Activated gamma-delta T cell (primary cell): ENCODE results near the gene PARN.

Experiments used
- DNase-seq: peaks from one replicate; lab custom pipeline; 2025; lab: John Stamatoyannopoulos, UW

PARN gene

DNA sequence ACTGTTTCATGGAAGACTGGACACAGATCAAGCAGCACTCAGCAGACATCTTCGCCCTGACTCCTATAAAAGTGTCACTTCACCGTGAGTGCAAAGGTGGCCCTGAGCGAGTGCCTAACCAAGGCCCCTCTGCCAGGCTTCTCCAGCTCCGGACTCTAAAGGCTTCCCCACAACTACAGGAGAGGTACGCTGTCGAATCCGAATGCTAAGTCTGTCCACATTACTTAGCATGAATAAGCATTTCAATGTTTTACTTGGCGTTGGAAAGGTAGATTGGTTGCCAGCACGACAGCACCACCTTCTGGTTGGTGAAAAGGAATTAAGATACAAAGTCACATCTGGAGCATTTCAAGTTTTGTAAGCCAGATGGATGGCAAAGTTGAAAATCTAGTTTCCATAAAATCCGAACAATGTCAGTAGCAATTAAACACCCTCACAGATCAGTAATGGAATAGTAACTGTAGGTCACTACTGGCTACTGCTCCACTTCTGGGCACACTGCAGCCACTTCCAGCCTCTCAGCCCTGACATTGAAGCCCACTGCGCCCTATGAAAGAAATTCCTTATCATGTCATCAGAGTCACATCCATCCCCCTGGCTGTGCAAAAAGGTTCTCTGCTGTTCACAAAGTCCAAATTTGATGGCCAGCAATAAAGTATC lies 100.9 kb downstream of the PARN start:
- no peak for DNase-seq

DNA sequence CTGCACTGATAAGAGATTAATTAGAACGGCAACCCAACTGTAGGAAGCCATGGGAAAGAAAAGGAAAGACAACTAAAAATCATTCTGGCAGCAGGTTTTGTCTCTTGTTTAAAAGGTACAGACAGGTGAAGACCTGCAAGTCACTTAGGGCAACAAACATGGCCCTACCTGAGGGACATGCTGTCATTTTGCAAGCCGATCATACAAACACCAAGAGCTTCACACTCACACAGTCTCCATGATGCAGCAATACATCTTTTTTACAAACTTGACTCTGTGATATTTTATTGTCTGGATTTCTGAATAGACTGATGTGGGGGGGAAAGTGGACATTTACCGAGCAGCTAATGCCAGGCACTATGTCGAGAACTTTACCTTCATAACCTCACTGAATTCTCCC lies 101.8 kb downstream of the PARN start:
- DNase-seq = no peak

- no peak for DNase-seq
Observed at GRCh38 chr16:14527411-14528044, 102.5 kb downstream of the PARN start.

DNA sequence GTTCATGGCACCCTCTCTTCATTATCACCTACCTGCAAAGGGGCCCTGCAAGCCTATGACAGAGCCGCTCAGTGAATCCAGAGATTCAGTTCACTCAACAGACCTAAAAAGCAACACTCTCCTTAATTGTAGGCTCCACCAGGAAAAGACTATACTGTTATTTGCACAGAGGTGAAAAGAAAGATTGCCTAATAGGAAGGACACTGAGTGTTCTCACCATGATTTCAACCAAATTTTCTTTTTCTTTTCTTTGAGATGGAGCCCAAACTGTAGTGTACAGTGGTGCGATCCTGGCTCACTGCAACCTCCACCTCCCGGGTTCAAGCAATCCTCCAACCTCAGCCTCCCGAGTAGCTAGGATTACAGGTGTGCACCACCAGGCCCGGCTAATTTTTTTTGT lies 104.5 kb downstream of the PARN start:
- no peak for DNase-seq

GRCh38 chr16:14524979-14525378 lies 105.1 kb downstream of the PARN start:
- DNase-seq = no peak

DNA sequence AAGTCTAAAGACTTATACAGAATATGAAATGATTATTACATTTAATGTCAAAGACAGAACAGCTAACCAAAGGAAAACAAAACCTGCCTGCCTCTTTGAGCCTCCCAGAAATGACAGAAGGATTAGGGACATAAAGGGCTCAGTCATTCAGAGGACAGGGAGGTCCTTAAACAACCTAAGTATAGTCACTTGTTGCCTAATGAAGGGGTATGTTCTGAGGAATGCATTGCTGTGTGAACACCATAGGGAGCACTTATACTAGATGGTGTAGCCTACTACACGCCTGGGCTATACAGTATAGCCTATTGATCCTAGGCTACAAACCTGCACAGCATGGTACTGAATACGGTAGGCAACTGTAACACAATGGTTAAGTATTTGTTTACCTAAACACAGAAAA lies 106.4 kb downstream of the PARN start:
- DNase-seq = no peak

DNA sequence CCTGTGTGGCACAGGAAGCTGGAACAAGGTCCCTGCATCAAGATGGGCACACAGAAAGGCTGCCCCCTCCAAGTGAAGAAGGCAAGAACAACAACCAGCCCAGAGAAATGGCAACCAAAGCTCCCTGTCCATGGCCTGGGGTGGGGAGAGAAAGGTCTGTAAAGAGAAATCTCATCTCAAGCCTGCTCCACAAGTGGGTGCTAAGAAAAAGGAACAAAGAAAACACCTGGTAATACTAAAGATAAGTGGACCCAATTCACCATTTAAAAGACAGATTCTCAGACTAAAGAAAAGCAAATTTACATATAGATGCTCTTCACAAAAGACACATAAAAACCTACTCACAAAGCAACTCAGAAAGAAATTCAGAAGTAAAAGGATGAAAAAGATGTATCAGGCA lies 107.4 kb downstream of the PARN start:
- DNase-seq = no peak

GRCh38 chr16:14520753-14521152 lies 109.3 kb downstream of the PARN start:
- DNase-seq = no peak

GRCh38 chr16:14514967-14515366 lies 115.1 kb downstream of the PARN start:
- no peak for DNase-seq

DNA sequence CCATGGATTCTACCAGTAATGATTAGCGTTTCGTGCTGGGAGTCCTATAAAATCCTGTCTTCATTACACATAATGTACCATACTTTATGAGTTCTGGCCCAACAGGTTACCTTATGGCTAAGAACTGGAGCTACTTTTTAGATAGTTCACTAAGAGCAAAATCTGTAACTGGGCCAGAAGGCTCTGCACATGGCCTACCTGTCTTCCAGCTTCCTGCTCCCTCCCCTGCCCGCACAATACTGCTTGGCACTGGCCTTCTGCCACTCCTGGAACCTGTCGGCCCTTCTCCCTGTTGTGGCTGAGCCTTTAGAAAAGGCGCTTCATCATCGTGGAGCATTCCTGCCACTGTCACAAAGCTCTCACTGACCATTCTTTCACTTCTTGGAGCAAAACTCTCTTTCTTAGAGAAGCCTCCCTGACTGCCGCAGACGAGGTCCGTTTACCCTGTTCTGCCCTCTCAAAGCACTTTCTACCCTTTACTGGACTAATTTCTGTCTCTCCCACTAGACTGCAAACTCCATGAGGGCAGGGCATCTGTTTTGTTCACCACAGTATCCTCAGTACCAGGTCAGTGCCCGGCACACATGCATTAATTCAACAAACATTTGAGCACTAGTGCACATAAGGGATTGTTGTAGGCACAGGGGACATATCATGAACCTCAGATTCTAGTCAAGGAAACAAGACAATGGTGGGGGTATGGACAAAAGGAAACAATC lies 116.5 kb downstream of the PARN start:
- DNase-seq = no peak

DNA sequence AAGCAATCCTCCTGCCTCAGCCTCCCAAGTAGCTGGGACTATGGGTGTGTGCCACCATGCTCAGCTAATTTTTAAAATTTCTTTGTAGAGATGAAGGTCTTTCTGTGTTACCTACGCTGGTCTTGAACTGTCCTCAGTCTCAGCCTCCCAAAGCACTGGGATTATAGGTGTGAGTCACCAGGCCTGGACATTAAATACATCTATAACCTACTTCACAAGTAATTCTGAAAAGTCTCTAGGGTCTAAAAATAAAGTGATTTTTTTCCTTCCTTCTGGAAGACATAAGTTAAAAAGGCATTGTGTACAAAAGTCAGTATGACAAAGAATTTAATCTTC lies 118.3 kb downstream of the PARN start:
- no peak for DNase-seq

GRCh38 chr16:14510939-14511799 lies 118.9 kb downstream of the PARN start:
- DNase-seq = no peak

DNA sequence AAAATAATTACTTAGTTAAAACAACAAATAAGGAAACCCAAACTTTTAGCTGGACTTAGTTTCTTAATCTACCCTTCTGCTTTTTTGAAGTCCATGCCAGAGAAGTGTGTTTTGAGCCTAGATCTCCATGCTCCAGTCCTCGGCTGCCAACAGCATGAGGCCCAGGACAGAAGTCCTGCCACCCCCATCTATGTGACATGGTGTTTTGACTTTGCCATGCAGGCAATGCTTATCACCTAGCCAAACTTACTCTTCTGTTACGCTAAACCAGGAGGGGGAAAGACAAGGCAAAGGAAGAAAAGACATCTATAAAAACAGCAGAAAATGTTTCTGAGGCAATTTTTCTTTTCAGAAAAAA lies 119.5 kb downstream of the PARN start:
- no peak for DNase-seq

- no peak for DNase-seq
Observed at GRCh38 chr16:14509675-14510132, 120.4 kb downstream of the PARN start.

DNA sequence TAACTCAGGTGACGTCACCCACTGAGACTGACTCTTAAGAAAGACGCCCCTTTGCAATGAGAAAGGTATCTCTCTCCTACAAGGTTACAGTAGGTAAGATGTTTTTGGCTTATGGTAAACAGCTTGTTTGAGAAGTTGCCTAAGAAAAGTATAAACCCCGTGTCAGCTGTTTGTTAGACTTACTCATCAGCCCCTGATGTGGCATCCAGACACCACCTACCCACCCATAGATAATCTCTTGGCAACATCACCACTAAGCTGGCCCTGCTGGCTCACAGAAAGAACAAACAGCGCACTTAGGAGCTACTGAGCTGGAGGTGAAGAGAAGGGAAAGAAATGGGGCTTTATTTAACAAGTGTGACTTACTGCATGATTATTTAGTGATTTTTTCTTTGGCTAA lies 121.0 kb downstream of the PARN start:
- no peak for DNase-seq

GRCh38 chr16:14505846-14506245 lies 124.2 kb downstream of the PARN start:
- DNase-seq = no peak

- no peak for DNase-seq
Observed at GRCh38 chr16:14502932-14503741, 126.9 kb downstream of the PARN start.

DNA sequence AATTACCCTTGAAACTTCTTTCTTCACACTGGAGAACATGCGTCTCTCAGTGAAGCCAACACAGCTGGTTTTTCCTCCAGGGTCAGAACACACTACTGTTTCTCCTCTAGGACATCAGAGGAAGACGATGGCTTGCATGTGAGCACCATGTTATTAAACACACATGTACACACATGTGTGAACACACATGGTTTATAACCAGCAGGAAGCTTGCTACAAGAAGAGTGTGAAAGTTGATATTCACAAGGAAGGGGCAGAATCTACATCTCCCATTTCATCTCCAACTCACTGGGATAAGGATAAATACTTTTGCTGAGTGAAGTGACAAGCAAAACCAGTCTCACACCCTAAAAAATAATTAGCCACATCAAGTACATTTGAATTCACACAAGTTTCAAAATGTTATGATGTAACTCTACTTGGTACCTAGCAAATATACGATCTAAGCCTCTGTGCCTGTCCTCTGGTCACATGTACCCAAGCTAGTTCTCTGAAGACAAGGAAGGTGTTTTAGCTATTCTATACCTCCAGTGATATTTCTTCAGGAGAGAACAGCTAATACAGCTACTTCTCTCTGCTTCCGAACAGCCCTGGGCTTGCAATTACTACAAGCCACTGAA lies 127.7 kb downstream of the PARN start:
- no peak for DNase-seq

GRCh38 chr16:14501331-14502255 lies 128.5 kb downstream of the PARN start:
- no peak for DNase-seq

DNA sequence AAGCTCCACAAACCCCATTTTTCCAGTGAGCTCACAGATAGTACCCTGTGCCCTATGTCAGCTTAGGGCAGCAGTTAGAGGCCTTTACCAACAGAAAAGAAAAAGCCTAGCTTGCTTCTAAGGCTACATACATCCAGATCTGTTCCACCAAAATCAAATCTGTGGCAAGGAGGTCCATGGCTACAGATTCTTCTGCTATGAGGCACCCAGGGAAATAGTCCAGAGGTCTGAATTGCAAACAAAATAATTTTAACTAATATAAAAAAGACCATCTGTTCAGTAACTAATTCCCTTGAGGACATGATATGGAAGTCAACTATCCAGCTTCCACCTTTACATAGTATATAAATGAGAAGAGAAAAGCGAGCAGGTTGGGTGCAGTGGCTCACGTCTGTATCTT lies 129.3 kb downstream of the PARN start:
- no peak for DNase-seq
